Measurements from ENCODE around the gene HOXB5.

DNA sequence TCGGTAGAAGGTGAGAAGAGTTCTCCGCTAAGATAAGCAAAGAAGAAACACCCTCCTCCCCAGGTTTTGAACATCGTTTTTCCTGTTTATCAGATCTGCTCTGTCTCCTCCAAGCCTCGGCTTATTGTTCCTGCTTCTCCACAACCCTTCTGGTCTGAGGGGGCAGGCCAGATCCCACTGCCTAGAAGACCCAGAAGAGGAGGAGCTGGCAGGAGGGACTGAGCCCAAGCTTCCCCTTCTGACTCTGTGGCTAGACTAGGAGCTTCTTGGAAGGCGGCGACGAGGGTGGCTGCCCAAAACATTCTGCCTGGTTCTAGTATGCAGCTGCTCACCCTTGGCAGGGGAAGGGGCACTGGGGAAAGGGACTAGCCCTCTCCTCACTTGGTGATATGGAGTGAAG is 5.2 kb upstream of the HOXB5 start:
- no peak for TF ChIP-seq CTCF (IDR thresholded peaks at IDR 0.05 in 2 of 3, conservative IDR thresholded peaks at IDR 0.05 in 1 of 3; ENCODE audit: control insufficient read depth in 2 of 3, extremely low read depth in 1 of 3, insufficient read depth in 1 of 3, low read depth in 3 of 3, low read length in 3 of 3)
- TF ChIP-seq TAF1 (IDR thresholded peaks at IDR 0.05; ENCODE audit: borderline replicate concordance, low read depth, low read length) = no peak
- no peak for TF ChIP-seq FOXM1 (IDR thresholded peaks at IDR 0.05; ENCODE audit: low read depth, low read length)
- no peak for TF ChIP-seq EP300 (IDR thresholded peaks at IDR 0.05; ENCODE audit: borderline replicate concordance in 1 of 2, control insufficient read depth in 1 of 2, low read depth in 2 of 2, low read length in 2 of 2)
- no peak for TF ChIP-seq ATF7 (IDR thresholded peaks at IDR 0.05; ENCODE audit: low read depth)
- no peak for TF ChIP-seq RAD21 (IDR thresholded peaks at IDR 0.05; ENCODE audit: insufficient read depth, low read depth, low read length)
- no peak for TF ChIP-seq POLR2A (IDR thresholded peaks at IDR 0.05; ENCODE audit: low read depth, low read length)
- no peak for TF ChIP-seq SUZ12 (IDR thresholded peaks at IDR 0.05; ENCODE audit: unreplicated experiment)
- no peak for TF ChIP-seq PAX8 (IDR thresholded peaks at IDR 0.05)
- no peak for TF ChIP-seq RFX5 (IDR thresholded peaks at IDR 0.05; ENCODE audit: low read depth, low read length)

All from GM12878 (cell line).